Placental epithelial cell (primary cell): ENCODE results near the gene PDIA2. TPM values are rescaled to one million over a fixed set of nuclear protein-coding genes. Genes with fewer than 3 reads are reported as not detected.

ENCODE experiments used
- total RNA-seq: library from RNA; depleted of rRNA; stranded (reverse); fragments of >200 nt; gene quantifications from 2 replicates; pipeline ENCODE4 v1.2.3, GENCODE V29; 2012

Gene PDIA2
- total RNA-seq = not detected in 2 replicates

GRCh38 chr16:283033-283805, at the start of gene PDIA2:
PDIA2 (plus strand) TSS chr16:283164; CDS start chr16:283170, 6 bp downstream.

GRCh38 chr16:234468-235305, 48.3 kb upstream of the PDIA2 start, which contains the start of gene FAM234A:
FAM234A (plus strand) TSS chr16:234821; CDS start chr16:254414, 19,593 bp downstream.

GRCh38 chr16:275786-276232, 7.2 kb upstream of the PDIA2 start, which contains the start of gene RGS11:
RGS11 (minus strand) TSS chr16:275944; CDS start chr16:275911, 33 bp downstream.

GRCh38 chr16:280552-280951, 2.4 kb upstream of the PDIA2 start, which contains the start of gene ARHGDIG:
ARHGDIG (plus strand) TSS chr16:280591; CDS start chr16:280681, 90 bp downstream.

Other genes with a start within 250 kb of the PDIA2 start
- gene POLR3K, start 229.6 kb upstream of the PDIA2 start, total RNA-seq = 1.2 and 2.1 TPM in 2 replicates
- gene SNRNP25, start 229.3 kb upstream of the PDIA2 start, total RNA-seq = 13.7 and 27.8 TPM in 2 replicates
- gene RHBDF1, start 210.5 kb upstream of the PDIA2 start, total RNA-seq = 41.8 and 43.2 TPM in 2 replicates
- gene MPG, start 204.9 kb upstream of the PDIA2 start, total RNA-seq = 161 and 204 TPM in 2 replicates
- 10.5 and 14.1 TPM in 2 replicates for gene NPRL3, start 144.5 kb upstream of the PDIA2 start, total RNA-seq
- gene HBZ, start 130.5 kb upstream of the PDIA2 start, total RNA-seq = not detected in 2 replicates
- gene HBM, start 117.2 kb upstream of the PDIA2 start, total RNA-seq = not detected in 2 replicates
- gene HBA2, start 110.3 kb upstream of the PDIA2 start, total RNA-seq = not detected in 2 replicates
- not detected in 2 replicates for gene HBA1, start 106.5 kb upstream of the PDIA2 start, total RNA-seq
- not detected in 2 replicates for gene HBQ1, start 102.7 kb upstream of the PDIA2 start, total RNA-seq
- gene LUC7L, start 53.7 kb upstream of the PDIA2 start, total RNA-seq = 35.5 and 52.6 TPM in 2 replicates
- 59.7 and 67.1 TPM in 2 replicates for gene FAM234A, start 48.3 kb upstream of the PDIA2 start, total RNA-seq
- gene RGS11, start 7.2 kb upstream of the PDIA2 start, total RNA-seq = not detected in 2 replicates
- gene ARHGDIG, start 2.6 kb upstream of the PDIA2 start, total RNA-seq = not detected in 2 replicates
- gene AXIN1, start 69.6 kb downstream of the PDIA2 start, total RNA-seq = 20.9 and 28.7 TPM in 2 replicates
- 45.5 and 89.7 TPM in 2 replicates for gene MRPL28, start 87.4 kb downstream of the PDIA2 start, total RNA-seq
- gene PGAP6, start 98.8 kb downstream of the PDIA2 start, total RNA-seq = 38.1 and 67.2 TPM in 2 replicates
- 109 and 129 TPM in 2 replicates for gene NME4, start 114.0 kb downstream of the PDIA2 start, total RNA-seq
- gene DECR2, start 118.7 kb downstream of the PDIA2 start, total RNA-seq = 9.0 and 14.5 TPM in 2 replicates
- 13.4 and 21.2 TPM in 2 replicates for gene RAB11FIP3, start 142.5 kb downstream of the PDIA2 start, total RNA-seq
- 25.1 and 42.8 TPM in 2 replicates for gene CAPN15, start 244.5 kb downstream of the PDIA2 start, total RNA-seq